HL-60/S4 (cell line): Measurements from ENCODE around the gene ILK.

Experiments
- in situ Hi-C: fragments of 300-500 bp; cut with MboI; formaldehyde crosslinking; loops from 2 replicates; pipeline ENCODE4 v1.14.3; 2022; ENCODE audit warnings: low sequenced_read_pairs

Gene ILK

DNA sequence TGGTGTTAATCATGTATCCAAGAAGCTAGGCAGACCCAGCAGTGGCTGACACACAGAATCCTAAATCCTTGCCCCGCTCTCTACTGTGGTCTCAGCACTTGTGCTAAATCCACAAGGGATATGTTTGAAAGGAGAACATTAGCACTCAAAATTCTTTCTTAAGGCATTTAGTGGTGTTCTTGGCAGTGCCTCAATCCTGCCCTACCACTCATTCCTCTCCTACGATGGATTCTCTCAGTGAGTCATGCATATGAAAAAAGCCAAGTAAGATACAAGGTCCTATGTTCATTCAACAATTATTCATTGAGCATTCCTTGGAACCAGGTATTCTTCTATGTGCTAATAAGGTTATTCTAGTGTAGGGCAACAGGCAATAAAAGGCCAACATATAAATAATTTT, 31.4 kb upstream of the ILK start:
- in situ Hi-C loops: no loop called here

DNA sequence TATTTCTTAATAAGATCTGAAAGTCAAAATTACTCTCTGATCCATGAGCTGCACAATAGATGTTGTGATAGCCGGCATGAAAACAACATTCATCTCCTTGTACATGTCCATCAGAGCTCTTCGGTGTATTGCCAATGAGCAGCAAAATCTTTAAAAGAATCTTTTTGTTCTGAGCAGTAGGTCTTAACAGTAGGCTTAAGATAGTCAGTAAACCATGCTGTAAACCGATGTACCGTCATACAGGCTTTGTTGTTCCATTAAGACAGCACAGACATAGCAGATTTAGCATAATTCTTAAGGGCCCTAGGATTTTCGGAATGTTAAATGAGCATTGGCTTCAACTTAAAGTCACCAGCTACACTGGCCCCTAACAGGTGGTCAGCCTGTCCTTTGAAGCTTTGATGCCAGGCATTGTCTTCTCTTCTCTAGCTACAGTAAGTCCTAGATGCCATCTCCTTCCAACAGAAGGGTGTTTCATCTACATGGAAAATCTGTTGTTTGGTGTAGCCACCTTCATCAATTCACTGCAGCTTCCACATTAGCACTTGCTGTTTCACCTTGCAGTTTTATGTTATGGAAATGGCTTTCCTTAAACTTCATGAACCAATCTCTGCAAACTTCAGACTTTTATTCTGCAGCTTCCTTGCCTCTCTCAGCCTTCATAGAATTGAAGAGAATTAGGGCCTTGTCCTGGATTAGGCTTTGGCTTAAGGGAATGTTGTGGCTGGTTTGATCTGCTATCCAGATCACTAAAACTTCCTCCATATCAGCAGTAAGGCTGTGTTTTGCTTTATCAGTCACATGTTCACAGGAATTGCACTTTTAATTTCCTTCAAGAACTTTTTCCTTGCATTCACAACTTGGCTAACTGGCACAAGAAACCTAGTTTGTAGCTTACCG, 28.5 kb upstream of the ILK start:
- in situ Hi-C loops: no loop called here

DNA sequence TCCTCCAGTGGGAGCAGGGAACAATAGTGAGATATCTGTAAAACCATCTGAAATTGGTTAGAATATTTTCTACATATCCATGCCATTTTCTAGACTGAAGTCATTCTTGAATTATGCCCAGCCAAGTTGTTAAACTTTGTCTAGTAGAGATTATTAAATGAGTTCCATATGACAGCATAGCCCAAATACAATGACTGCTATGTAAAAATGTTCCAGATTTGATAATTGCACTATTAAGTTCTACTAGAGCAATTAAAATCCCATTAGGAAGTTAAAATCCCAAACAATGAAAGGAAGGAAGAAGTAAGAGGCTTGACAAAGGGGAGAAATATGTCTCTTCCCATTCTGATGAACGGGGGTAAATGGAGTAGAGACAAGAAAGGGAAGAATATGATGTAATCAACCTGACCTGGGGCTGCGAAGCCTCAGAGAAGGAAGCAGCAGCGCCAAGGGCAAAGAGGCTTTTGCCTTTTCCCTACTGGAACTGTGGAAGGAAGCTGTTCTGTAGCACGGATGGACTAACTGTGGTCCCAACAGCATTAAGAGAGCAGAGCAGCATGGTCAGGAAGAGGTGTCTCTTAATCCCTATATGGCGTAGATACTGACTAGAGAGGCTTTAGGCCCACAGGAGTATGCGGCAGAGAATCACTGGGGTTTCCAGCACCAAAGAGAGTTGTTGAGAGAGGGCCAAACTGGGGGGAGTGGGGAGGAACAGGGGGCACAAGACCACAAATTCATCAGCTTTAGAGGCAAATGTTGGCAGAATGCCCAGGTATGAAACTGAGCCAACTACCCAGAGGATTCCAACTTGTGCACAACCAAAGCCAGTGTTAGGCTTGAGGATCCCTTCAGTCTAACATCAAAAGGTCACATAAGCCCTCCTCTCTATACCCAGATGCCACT, 26.9 kb upstream of the ILK start:
- in situ Hi-C loops: no loop called here

DNA sequence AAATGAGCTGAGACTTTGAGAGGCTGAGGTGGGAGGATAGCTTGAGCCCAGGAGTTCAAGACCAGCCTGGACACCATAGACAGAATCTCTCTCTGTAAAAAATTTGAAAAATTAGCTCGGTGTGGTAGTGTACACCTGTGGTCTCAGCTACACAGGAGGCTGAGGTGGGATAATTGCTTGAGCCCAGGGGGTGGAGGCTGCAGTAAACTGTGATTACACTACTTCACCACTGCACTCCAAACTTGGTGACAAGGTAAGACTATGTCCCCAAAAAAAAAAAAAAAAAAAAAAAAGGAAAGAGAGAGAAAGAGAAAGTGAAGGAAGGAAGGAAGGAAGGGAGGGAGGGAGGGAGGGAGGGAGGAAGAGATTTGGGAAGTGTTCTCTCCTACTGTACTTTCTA, 25.4 kb upstream of the ILK start:
- in situ Hi-C loops: no loop called here

DNA sequence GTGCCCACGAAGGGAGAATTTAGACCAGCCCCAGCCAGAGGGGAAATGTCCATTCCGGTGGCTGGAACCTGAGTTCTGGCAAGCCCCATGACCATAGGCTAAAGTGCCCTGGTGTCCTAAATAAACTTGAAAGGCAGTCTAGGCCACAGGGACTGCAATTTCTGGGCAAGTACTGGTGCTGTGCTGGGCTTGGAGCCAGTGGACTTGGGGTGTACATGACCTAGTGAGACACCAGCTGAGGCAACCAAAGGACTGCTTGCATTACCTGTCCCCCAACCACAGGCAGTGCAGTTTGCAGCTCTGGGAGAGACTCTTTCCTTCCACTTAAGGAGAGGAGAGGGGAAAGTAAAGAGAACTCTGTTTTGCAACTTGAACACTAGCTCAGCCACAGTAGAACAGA, 23.9 kb upstream of the ILK start:
- in situ Hi-C loops: no loop called here

DNA sequence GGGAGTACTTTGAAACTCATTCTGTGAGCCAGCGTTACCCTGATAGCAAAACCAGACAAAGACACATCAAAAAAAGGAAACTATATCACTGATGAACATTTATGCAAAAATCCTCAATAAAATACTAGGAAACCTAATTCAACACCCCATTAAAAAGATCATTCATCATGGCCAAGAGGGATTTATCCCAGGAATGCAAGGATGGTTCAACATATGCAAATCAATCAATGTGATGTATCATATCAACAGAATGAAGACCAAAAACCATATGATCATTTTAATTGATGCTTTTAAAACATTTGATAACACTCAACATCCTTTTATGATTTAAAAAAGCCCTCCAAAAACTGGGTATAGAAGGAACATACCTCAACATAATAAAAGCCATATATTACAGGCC, 20.0 kb upstream of the ILK start:
- in situ Hi-C loops: no loop called here

GRCh38 chr11:6584528-6584927, 19.0 kb upstream of the ILK start:
- in situ Hi-C loops: no loop called here

DNA sequence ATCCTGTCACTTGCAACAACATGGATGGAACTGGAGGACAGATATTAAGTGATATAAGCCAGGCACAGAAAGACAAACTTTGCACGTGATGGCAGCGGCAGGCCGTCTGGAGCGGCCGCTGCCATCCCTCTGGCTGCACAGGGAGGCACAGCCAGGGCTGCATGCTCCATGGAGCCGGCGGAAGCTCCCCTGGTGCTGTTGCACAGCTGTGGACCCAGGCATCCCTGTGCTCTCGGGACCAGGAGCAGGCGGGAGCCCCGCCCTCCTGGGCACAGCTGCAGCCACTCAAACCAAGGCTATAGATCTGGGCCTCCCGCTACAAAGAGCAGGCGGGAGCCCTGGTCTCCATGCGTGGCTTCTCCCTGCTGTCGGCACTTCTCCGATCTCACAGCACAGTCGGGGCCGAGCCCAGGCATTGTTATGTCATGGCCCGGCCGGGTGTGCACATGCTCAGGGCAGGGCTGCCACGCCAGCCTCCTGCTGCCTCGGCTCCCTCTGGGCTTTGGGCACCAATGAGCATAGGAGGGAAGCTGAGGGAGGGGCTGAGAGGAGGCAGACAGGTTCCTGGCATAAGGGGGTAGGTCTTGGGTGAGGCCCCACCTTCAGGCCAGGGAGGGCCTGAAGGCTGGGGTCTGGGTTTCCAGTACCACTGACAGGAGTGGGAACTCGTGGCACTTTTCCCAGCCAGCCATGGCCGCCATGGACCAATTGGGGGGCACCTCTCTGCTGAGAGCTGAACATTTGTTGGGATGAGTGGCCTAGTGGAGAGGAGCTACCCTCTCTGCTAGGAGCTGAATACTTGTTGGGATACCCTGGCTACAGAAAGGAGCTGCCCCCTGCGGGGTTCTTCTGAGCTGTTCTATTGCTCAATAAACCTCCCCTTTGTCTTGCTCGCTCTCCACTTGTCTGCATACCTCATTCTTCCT, 16.9 kb upstream of the ILK start:
- in situ Hi-C loops: no loop called here

DNA sequence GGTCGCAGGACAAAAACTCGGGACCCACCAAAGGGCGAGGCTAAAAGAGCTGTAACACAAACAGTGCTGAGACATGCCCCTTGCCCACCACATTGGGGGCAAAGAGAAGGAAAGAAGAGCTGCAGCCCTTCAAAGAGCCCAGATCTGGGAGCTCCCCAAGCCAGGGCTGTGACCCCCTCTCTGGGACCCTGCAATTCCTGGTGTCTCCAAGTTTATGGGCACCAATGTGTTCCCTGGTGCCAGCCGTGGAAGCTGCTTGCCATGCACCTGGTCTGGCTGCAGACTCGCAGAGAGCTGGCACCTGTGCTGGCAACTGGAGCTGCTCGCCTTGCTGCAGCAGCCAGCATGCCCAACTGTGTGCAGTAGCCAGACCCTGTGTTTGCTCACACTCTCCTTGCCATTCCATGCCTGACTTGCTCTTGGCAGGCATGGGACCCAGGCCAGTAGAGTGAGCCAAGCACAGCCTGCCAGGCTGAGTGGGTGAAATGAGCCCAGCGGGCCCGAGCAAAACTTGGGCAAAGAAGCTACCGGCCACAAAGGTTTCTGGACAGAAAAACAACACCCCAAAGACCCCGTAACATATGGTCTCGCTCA, 16.1 kb upstream of the ILK start:
- in situ Hi-C loops: no loop called here

DNA sequence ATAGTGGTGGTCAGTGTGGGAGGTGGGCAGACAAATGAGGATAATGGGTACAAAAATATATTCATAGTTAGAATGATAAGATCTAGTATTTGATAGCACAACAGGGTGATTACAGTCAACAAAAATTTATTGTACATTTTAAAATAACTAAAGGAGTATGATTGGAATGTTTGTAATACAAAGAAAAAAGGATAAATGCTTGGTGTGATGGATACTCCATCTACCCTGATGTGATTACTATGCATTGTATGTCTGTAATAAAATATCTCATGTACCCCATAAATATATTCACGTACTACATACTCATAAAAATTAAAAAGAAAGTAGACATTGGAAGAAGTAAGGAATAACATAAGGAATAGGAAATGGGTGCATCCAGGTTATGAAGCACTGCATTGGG, 15.6 kb upstream of the ILK start:
- in situ Hi-C loops: no loop called here

GRCh38 chr11:6594142-6594768, 9.3 kb upstream of the ILK start:
- in situ Hi-C loops: no loop called here

- in situ Hi-C loops: no loop called here
Measured at GRCh38 chr11:6596239-6596877, 7.2 kb upstream of the ILK start.

- in situ Hi-C loops: no loop called here
Measured at GRCh38 chr11:6598555-6598954, 5.0 kb upstream of the ILK start.

DNA sequence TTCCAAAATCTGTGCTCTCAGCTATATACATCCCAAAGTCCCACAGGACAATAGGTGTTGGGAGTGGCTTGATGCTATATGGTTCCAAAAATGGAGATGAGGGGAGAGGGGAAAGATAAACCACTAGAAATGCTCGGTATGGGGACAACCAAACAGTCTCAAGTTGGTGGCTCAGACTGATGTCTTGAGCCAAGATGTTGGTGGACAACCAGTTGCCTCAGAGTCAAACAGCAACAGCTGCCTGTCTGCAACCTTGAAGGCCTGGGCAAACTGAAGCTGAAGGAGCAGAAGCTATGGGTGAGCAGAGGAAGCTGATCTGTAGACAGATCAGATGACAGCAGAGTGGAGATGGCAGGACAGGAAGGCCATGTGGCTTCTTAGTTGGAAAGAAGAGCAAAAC, 4.1 kb upstream of the ILK start:
- in situ Hi-C loops: no loop called here

DNA sequence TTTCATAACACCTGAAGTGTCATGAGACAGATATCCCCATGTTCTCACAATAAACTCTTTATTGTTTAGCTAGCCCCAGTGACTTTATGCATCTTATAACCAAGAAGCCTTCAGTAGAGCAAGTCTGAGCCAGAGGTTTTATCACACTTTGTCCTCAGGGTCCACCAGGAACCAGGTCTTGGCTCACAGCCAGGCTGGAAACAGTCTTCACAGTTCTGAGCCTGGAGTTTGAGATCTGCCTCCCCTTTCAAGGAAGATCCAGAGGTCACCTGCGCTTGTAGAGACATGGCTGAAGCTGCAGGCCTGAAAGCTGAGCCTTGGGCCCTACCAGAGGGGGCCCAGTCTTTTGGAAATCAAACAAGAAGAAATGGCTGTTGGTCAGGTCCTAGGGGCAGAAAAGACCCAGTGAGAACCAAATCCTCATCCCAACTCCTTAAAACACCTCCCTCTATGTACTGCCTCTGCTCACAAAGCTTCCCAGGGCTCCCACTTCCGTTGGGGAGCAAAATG, 3.6 kb upstream of the ILK start:
- in situ Hi-C loops: no loop called here

GRCh38 chr11:6601041-6601461, 2.5 kb upstream of the ILK start:
- in situ Hi-C loops: no loop called here

GRCh38 chr11:6602096-6602940, 1.3 kb upstream of the ILK start:
- in situ Hi-C loops: no loop called here

DNA sequence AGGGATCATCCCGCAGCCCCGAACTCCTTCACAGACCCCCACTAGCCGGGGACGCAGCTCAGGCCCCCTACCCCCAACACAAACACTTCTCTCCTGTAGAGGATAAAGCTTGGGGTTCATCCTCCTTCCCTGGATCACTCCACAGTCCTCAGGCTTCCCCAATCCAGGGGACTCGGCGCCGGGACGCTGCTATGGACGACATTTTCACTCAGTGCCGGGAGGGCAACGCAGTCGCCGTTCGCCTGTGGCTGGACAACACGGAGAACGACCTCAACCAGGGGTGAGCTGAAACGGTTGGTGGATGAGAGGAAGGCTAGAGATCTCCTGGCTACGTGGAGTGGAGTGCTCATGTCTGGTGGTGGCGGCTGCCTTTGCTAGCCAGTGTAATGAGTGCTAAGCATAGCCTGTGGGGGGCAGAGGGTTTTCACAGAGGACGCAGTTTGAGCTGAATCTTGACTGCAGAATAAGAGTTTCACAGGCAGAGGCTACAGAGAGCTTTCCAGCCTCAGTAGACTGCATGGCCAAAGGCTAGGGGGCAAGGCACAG, 580 bp downstream of the ILK start:
- in situ Hi-C loops: no loop called here
